ENCODE measurements around the gene TSPAN32. TPM values are rescaled to one million over a fixed set of nuclear protein-coding genes. Genes with fewer than 3 reads are reported as not detected.

Gene TSPAN32
- total and polyA plus RNA-seq, 2 donors (not counting 3 experiments of a cell fraction or from before 2014, with no cell fraction given), result not detected

GRCh38 chr11:2315395-2316168 is 13.8 kb downstream of the TSPAN32 start:
- CTCF ChIA-PET, result interaction anchor here (1.1 kb wide), 1 partner anchor 9 kb away, joined by 5 read pairs; no protein-coding TSS in a partner anchor
- no peaks in the 10 kb centered on the region for H3K4me1 ChIP-seq (ENCODE audit: control insufficient read depth, extremely low read depth, insufficient read depth, low read length)
- H4K20me1 ChIP-seq (replicated peaks; ENCODE audit: control insufficient read depth, extremely low read depth, insufficient read depth, low read length), result no peaks in the 10 kb centered on the region
- POLR2A ChIA-PET, result no interaction called here
- BruUV-seq (replicated peaks), result no TSS peak
- H3K9me3 ChIP-seq (replicated peaks; ENCODE audit: control insufficient read depth, insufficient read depth, low read length), result no peaks in the 10 kb centered on the region
- H3K27ac ChIP-seq (ENCODE audit: insufficient read depth, low read depth, low read length), result no peak overlapping the region
- H3K79me2 ChIP-seq (ENCODE audit: control insufficient read depth, insufficient read depth, low read length), result no peaks in the 10 kb centered on the region
- H3K9me1 ChIP-seq (replicated peaks; ENCODE audit: control insufficient read depth, extremely low read depth, insufficient read depth, low read length), result no peaks in the 10 kb centered on the region
- H3K36me3 ChIP-seq (ENCODE audit: control insufficient read depth in 2 of 2, extremely low read depth in 1 of 2, insufficient read depth in 2 of 2, low read length in 2 of 2), result no peaks in the 10 kb centered on the region
- FAIRE-seq, result no peak
- no peak overlapping the region for H3K4me3 ChIP-seq (replicated peaks in 1 of 3; ENCODE audit: insufficient read depth in 1 of 3, low read depth in 1 of 3, low read length in 3 of 3)
- H3K27me3 ChIP-seq (ENCODE audit: control insufficient read depth in 2 of 2, insufficient read depth in 2 of 2, low read length in 2 of 2), result no peaks in the 10 kb centered on the region
- no peak overlapping the region for H2AFZ ChIP-seq (ENCODE audit: low read depth, low read length)
- H3K9ac ChIP-seq (replicated peaks; ENCODE audit: extremely low read depth, insufficient read depth, low read length), result no peak overlapping the region
- no peak for DNase-seq (ENCODE audit: low read depth, low spot score)
- dilution Hi-C loops (cut with MboI; ENCODE audit: extremely low pct_ligation_motif_present, low sequenced_read_pairs) (no loop called here), intact Hi-C loops (cut with micrococcal nuclease) (no loop called here)
- TF ChIP-seq EZH2 (IDR thresholded peaks at IDR 0.05; ENCODE audit: borderline replicate concordance, low read depth, low read length, severe bottlenecking), result no peak
- no peak for TF ChIP-seq MYC (IDR thresholded peaks at IDR 0.05; ENCODE audit: low read depth, low read length)
- no peak for TF ChIP-seq FOS (IDR thresholded peaks at IDR 0.05; ENCODE audit: borderline replicate concordance, insufficient read depth, low read length)
- H3K4me2 ChIP-seq (ENCODE audit: insufficient read depth, low read length), result no peak overlapping the region

- Histone ChIP-seq H3K79me2 (ENCODE audit: control insufficient read depth, insufficient read depth, low read length) (no peaks in the 10 kb centered on the region), H4K20me1 (replicated peaks; ENCODE audit: control insufficient read depth, extremely low read depth, insufficient read depth, low read length) (no peaks in the 10 kb centered on the region), H3K27ac (ENCODE audit: insufficient read depth, low read depth, low read length) (no peak overlapping the region), H2AFZ (ENCODE audit: low read depth, low read length) (no peak overlapping the region), H3K36me3 (ENCODE audit: control insufficient read depth in 2 of 2, extremely low read depth in 1 of 2, insufficient read depth in 2 of 2, low read length in 2 of 2) (no peaks in the 10 kb centered on the region), H3K4me1 (ENCODE audit: control insufficient read depth, extremely low read depth, insufficient read depth, low read length) (no peaks in the 10 kb centered on the region), H3K9ac (replicated peaks; ENCODE audit: extremely low read depth, insufficient read depth, low read length) (no peak overlapping the region), H3K9me1 (replicated peaks; ENCODE audit: control insufficient read depth, extremely low read depth, insufficient read depth, low read length) (no peaks in the 10 kb centered on the region), H3K4me2 (ENCODE audit: insufficient read depth, low read length) (no peak overlapping the region), H3K9me3 (replicated peaks; ENCODE audit: control insufficient read depth, insufficient read depth, low read length) (no peaks in the 10 kb centered on the region), H3K4me3 (replicated peaks in 1 of 3; ENCODE audit: insufficient read depth in 1 of 3, low read depth in 1 of 3, low read length in 3 of 3) (no peak overlapping the region), H3K27me3 (ENCODE audit: control insufficient read depth in 2 of 2, insufficient read depth in 2 of 2, low read length in 2 of 2) (no peaks in the 10 kb centered on the region)
- no peak for FAIRE-seq
- BruUV-seq (replicated peaks), result no TSS peak
- intact Hi-C loops (cut with micrococcal nuclease) (no loop called here), dilution Hi-C loops (cut with MboI; ENCODE audit: extremely low pct_ligation_motif_present, low sequenced_read_pairs) (no loop called here)
- ChIA-PET POLR2A (no interaction called here), CTCF (interaction anchor here (0.6 to 1.1 kb wide), 3 partner anchors 10 to 103 kb away, joined by 3 to 5 read pairs (median 3); no protein-coding TSS in a partner anchor)
- no peak for DNase-seq (ENCODE audit: low read depth, low spot score)
- TF ChIP-seq MAX (IDR thresholded peaks at IDR 0.05; ENCODE audit: insufficient read depth, insufficient read length) (no peak), MYC (IDR thresholded peaks at IDR 0.05; ENCODE audit: low read depth, low read length) (no peak), EZH2 (IDR thresholded peaks at IDR 0.05; ENCODE audit: borderline replicate concordance, low read depth, low read length, severe bottlenecking) (no peak), FOS (IDR thresholded peaks at IDR 0.05; ENCODE audit: borderline replicate concordance, insufficient read depth, low read length) (no peak), CTCF (IDR thresholded peaks at IDR 0.05; ENCODE audit: extremely low read depth in 1 of 2, insufficient read depth in 1 of 2, low read depth in 1 of 2, low read length in 2 of 2) (no peak), GATA2 (IDR thresholded peaks at IDR 0.05; ENCODE audit: insufficient read depth, insufficient read length, low read depth, low read length) (no peak), POLR2AphosphoS5 (IDR thresholded peaks at IDR 0.05; ENCODE audit: insufficient read depth, low read depth, low read length) (no peak), JUN (IDR thresholded peaks at IDR 0.05; ENCODE audit: borderline replicate concordance, insufficient read depth, insufficient read length, low read depth) (no peak), POLR2A (IDR thresholded peaks at IDR 0.05; ENCODE audit: low read depth, low read length) (no peak)
Observed at GRCh38 chr11:2316169-2316962, 14.6 kb downstream of the TSPAN32 start.

All from endothelial cell of umbilical vein (primary cell).